ENCODE data around the gene PKNOX1. TPM values are rescaled to one million over a fixed set of nuclear protein-coding genes. Genes with fewer than 3 reads are reported as not detected.

The PKNOX1 gene
- total and polyA plus RNA-seq, 9 of the 15 experiments (the other 6 are each of a cell fraction or from before 2014, with no cell fraction given), result 8.8 to 25.9 (median 13.2) TPM

DNA sequence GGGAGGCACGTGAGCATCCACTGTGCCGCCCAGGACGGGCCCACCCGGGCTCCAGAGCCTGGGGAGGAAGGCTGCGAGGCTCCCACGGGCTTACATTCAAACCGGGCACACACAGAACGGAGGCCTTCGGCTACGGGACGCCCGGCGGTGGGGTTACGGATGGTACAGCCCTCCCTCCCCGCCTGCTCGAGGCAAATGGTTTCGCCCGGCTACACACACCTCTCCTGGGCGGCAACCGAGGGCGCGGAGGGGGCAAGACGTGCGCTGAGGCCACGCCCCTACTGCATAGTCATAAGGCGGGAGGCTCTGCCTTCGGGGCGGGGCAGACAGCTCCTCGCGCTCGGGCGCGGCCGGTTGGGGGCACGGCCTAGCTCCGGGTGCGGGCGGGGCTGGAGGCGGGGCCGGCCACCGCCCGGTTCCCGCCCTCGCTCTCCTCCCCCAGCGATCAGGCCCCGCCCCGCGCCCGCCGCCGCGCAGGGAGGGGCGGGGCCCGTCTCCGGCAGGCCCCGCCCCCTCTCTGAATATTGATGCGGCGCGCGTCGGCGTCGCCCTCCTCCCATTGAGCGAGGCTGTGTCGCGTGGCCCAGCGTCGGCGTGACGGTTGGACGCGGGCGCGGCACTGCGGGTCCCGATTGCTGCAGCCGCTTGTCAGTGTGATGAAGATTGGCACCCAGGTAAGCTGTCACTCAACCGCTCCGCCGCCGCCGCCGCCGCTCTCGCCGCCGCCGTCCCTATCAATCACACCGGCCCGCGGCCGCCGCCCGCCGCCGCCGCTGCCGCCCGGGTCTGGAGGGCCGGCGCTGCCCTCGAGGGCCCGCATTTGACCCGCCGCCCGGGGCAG lies at the start of gene PKNOX1 (continued):
- TF ChIP-seq, protein P1, sequence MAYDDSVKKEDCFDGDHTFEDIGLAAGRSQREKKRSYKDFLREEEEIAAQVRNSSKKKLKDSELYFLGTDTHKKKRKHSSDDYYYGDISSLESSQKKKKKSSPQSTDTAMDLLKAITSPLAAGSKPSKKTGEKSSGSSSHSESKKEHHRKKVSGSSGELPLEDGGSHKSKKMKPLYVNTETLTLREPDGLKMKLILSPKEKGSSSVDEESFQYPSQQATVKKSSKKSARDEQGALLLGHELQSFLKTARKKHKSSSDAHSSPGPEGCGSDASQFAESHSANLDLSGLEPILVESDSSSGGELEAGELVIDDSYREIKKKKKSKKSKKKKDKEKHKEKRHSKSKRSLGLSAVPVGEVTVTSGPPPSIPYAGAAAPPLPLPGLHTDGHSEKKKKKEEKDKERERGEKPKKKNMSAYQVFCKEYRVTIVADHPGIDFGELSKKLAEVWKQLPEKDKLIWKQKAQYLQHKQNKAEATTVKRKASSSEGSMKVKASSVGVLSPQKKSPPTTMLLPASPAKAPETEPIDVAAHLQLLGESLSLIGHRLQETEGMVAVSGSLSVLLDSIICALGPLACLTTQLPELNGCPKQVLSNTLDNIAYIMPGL (CRISPR knock-in tag; IDR thresholded peaks at IDR 0.05), result no peak
- TF ChIP-seq, protein P2, sequence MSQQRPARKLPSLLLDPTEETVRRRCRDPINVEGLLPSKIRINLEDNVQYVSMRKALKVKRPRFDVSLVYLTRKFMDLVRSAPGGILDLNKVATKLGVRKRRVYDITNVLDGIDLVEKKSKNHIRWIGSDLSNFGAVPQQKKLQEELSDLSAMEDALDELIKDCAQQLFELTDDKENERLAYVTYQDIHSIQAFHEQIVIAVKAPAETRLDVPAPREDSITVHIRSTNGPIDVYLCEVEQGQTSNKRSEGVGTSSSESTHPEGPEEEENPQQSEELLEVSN (IDR thresholded peaks at IDR 0.05; ENCODE audit: borderline replicate concordance in 1 of 2, extremely low read depth in 1 of 2, insufficient read depth in 1 of 2, insufficient read length in 1 of 2, low read depth in 1 of 2, low read length in 1 of 2, poor library complexity in 1 of 2, severe bottlenecking in 1 of 2), result peak; percentile 87 to 88
- TF ChIP-seq ZNF551 (CRISPR knock-in tag; IDR thresholded peaks at IDR 0.05), result no peak
- no peak for TF ChIP-seq ZNF133 (CRISPR knock-in tag; IDR thresholded peaks at IDR 0.05)
- no peak for TF ChIP-seq ILF3 (IDR thresholded peaks at IDR 0.05; ENCODE audit: borderline replicate concordance)
- no peak for TF ChIP-seq ZNF75A (CRISPR knock-in tag; IDR thresholded peaks at IDR 0.05)
- TF ChIP-seq ZNF717 (CRISPR knock-in tag; IDR thresholded peaks at IDR 0.05), result no peak
- peak; percentile 94 to 96; a peak in 3 of 4 replicates for TF ChIP-seq MAZ (CRISPR knock-in tag; conservative IDR thresholded peaks at IDR 0.05 in 1 of 2, IDR thresholded peaks at IDR 0.05 in 1 of 2)
- TF ChIP-seq ZNF589 (CRISPR knock-in tag; IDR thresholded peaks at IDR 0.05; ENCODE audit: low read depth), result no peak
- TF ChIP-seq RUNX1 (IDR thresholded peaks at IDR 0.05; ENCODE audit: low read depth), result no peak
- TF ChIP-seq, protein P3, sequence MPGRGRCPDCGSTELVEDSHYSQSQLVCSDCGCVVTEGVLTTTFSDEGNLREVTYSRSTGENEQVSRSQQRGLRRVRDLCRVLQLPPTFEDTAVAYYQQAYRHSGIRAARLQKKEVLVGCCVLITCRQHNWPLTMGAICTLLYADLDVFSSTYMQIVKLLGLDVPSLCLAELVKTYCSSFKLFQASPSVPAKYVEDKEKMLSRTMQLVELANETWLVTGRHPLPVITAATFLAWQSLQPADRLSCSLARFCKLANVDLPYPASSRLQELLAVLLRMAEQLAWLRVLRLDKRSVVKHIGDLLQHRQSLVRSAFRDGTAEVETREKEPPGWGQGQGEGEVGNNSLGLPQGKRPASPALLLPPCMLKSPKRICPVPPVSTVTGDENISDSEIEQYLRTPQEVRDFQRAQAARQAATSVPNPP (IDR thresholded peaks at IDR 0.05; ENCODE audit: borderline replicate concordance, insufficient read depth, insufficient read length), result no peak
- TF ChIP-seq, protein P4, sequence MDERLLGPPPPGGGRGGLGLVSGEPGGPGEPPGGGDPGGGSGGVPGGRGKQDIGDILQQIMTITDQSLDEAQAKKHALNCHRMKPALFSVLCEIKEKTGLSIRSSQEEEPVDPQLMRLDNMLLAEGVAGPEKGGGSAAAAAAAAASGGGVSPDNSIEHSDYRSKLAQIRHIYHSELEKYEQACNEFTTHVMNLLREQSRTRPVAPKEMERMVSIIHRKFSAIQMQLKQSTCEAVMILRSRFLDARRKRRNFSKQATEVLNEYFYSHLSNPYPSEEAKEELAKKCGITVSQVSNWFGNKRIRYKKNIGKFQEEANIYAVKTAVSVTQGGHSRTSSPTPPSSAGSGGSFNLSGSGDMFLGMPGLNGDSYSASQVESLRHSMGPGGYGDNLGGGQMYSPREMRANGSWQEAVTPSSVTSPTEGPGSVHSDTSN (CRISPR knock-in tag; IDR thresholded peaks at IDR 0.05; ENCODE audit: low read depth), result peak; percentile 100
- TF ChIP-seq, protein P4 (tag; conservative IDR thresholded peaks at IDR 0.05; ENCODE audit: low read depth), result peak; percentile 98
- TF ChIP-seq CBX8 (IDR thresholded peaks at IDR 0.05; ENCODE audit: borderline replicate concordance, extremely low read depth, low read depth, low read length, poor library complexity, severe bottlenecking), result no peak
- no peak for TF ChIP-seq ZNF184 (CRISPR knock-in tag; IDR thresholded peaks at IDR 0.05)
- TF ChIP-seq, protein P5, sequence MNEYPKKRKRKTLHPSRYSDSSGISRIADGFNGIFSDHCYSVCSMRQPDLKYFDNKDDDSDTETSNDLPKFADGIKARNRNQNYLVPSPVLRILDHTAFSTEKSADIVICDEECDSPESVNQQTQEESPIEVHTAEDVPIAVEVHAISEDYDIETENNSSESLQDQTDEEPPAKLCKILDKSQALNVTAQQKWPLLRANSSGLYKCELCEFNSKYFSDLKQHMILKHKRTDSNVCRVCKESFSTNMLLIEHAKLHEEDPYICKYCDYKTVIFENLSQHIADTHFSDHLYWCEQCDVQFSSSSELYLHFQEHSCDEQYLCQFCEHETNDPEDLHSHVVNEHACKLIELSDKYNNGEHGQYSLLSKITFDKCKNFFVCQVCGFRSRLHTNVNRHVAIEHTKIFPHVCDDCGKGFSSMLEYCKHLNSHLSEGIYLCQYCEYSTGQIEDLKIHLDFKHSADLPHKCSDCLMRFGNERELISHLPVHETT (CRISPR knock-in tag; conservative IDR thresholded peaks at IDR 0.05 in 1 of 2, IDR thresholded peaks at IDR 0.05 in 1 of 2), result peak in 1 of 2 experiments; percentile 98; a peak in 2 of 4 replicates
- TF ChIP-seq TCF7 (IDR thresholded peaks at IDR 0.05; ENCODE audit: borderline replicate concordance), result no peak

All from K562 (cell line).